Endothelial cell of umbilical vein (primary cell): ENCODE results near the gene MSI1. TPM values are rescaled to one million over a fixed set of nuclear protein-coding genes. Genes with fewer than 3 reads are reported as not detected.

Experiments
- BruUV-seq: library from RNA; stranded (reverse); fragments of 400-500 nt; replicated peaks from 2 replicates; lab custom pipeline; 2021; lab: Mats Ljungman, UMichigan
- CTCF ChIA-PET: fragments of 300-600, 350-600 bp; sonication (Branson Sonifier 250); formaldehyde crosslinking; loops from one replicate; lab custom pipeline; 2021; ENCODE audit warnings: antibody characterized with exemption, inconsistent platforms; lab: Charles Lee
- POLR2A ChIA-PET: fragments of 300-600, 350-600 bp; sonication (Branson Sonifier 250); formaldehyde crosslinking; loops from one replicate; lab custom pipeline; 2021; ENCODE audit warnings: antibody characterized with exemption, inconsistent platforms; lab: Charles Lee
- DNase-seq: peaks from one replicate; pipeline ENCODE4 v3.0.0-alpha.2; 2011; ENCODE audit warnings: low read depth, low spot score
- FAIRE-seq: peaks from 2 replicates; lab custom pipeline; 2011; peaks lifted over from hg19 to GRCh38; lab: Jason Lieb, UNC
- H2AFZ ChIP-seq: 2 replicates; pipeline ENCODE4 v1.6.0; 2012; ENCODE audit warnings: low read depth, low read length, control low read depth, inconsistent platforms
- H3K27ac ChIP-seq: 2 replicates; pipeline ENCODE4 v1.5.1; 2011; ENCODE audit warnings: low read depth, mild to moderate bottlenecking, control low read depth, low read length, moderate library complexity; ENCODE audit not compliant: insufficient read depth
- H3K27me3 ChIP-seq, 2 experiments: 2 replicates each; pipeline versions ENCODE4 v1.6.0 to v1.6.1; 2011; ENCODE audit warnings: low read length in 2 of 2, mixed read lengths in 1 of 2; ENCODE audit not compliant: control insufficient read depth in 2 of 2, insufficient read depth in 2 of 2
- H3K36me3 ChIP-seq, 2 experiments: 2 replicates in 1 of 2; 3 replicates in 1 of 2; pipeline ENCODE4 v1.5.1; 2011; ENCODE audit warnings: low read length in 2 of 2, mild to moderate bottlenecking in 1 of 2, moderate library complexity in 1 of 2; ENCODE audit not compliant: control insufficient read depth in 2 of 2, insufficient read depth in 2 of 2; ENCODE audit errors: extremely low read depth in 1 of 2
- H3K4me1 ChIP-seq: 3 replicates; pipeline ENCODE4 v1.5.1; 2011; ENCODE audit warnings: mild to moderate bottlenecking, low read length; ENCODE audit not compliant: control insufficient read depth, insufficient read depth; ENCODE audit errors: extremely low read depth
- H3K4me2 ChIP-seq: 2 replicates; pipeline ENCODE4 v1.6.1; 2011; ENCODE audit warnings: low read length, control low read depth, mixed read lengths; ENCODE audit not compliant: insufficient read depth
- H3K4me3 ChIP-seq, 3 experiments: fragments of 200-600 bp in 1 of 3; sonication (generic), shearing (Covaris generic) in 1 of 3; replicated peaks in 1 of 3; 2 replicates each; pipeline ENCODE4 v1.5.1; 2011 to 2016; ENCODE audit warnings: control low read depth in 3 of 3, low read length in 3 of 3, mild to moderate bottlenecking in 2 of 3, inconsistent platforms in 1 of 3, low read depth in 1 of 3, moderate library complexity in 1 of 3; ENCODE audit not compliant: insufficient read depth in 1 of 3
- H3K79me2 ChIP-seq: 2 replicates; pipeline ENCODE4 v1.6.0; 2012; ENCODE audit warnings: low read length, inconsistent platforms; ENCODE audit not compliant: control insufficient read depth, insufficient read depth
- H3K9ac ChIP-seq: replicated peaks from 2 replicates; pipeline ENCODE3; 2011; ENCODE audit warnings: low read length, control low read depth; ENCODE audit not compliant: insufficient read depth; ENCODE audit errors: extremely low read depth
- H3K9me1 ChIP-seq: replicated peaks from 3 replicates; pipeline ENCODE4 v1.6.0; 2011; ENCODE audit warnings: mild to moderate bottlenecking, low read length; ENCODE audit not compliant: control insufficient read depth, insufficient read depth; ENCODE audit errors: extremely low read depth
- H3K9me3 ChIP-seq: replicated peaks from 2 replicates; pipeline ENCODE4 v1.5.1; 2012; ENCODE audit warnings: low read length, inconsistent platforms; ENCODE audit not compliant: control insufficient read depth, insufficient read depth
- H4K20me1 ChIP-seq: replicated peaks from 2 replicates; pipeline ENCODE3; 2011; ENCODE audit warnings: mild to moderate bottlenecking, low read length; ENCODE audit not compliant: control insufficient read depth, insufficient read depth; ENCODE audit errors: extremely low read depth
- CTCF ChIP-seq, 2 donors: IDR thresholded peaks; 1 replicate in 1 of 2; 2 replicates in 1 of 2; pipeline ENCODE4 v1.5.1; 2011; ENCODE audit warnings: low read length in 2 of 2, mild to moderate bottlenecking in 2 of 2, moderate library complexity in 2 of 2, control low read depth in 1 of 2, inconsistent platforms in 1 of 2, low read depth in 1 of 2; ENCODE audit not compliant: insufficient read depth in 1 of 2; ENCODE audit errors: extremely low read depth in 1 of 2
- EZH2 ChIP-seq: IDR thresholded peaks from 2 replicates; pipeline ENCODE4 v1.6.1; 2012; ENCODE audit warnings: borderline replicate concordance, low read depth, mild to moderate bottlenecking, moderate library complexity, low read length, inconsistent platforms; ENCODE audit not compliant: severe bottlenecking
- FOS ChIP-seq: IDR thresholded peaks from 2 replicates; pipeline ENCODE4 v1.6.1; 2011; ENCODE audit warnings: mild to moderate bottlenecking, low read length, moderate library complexity, borderline replicate concordance; ENCODE audit not compliant: insufficient read depth
- GATA2 ChIP-seq: IDR thresholded peaks from 2 replicates; pipeline ENCODE4 v1.7.0; 2011; ENCODE audit warnings: low read depth, mild to moderate bottlenecking, moderate library complexity, mixed read lengths, low read length; ENCODE audit not compliant: insufficient read length, insufficient read depth
- JUN ChIP-seq: IDR thresholded peaks from 2 replicates; pipeline ENCODE4 v1.6.1; 2011; ENCODE audit warnings: borderline replicate concordance, low read depth; ENCODE audit not compliant: insufficient read length, insufficient read depth
- MAX ChIP-seq: IDR thresholded peaks from 2 replicates; pipeline ENCODE4 v1.6.1; 2011; ENCODE audit not compliant: insufficient read depth, insufficient read length
- MYC ChIP-seq: IDR thresholded peaks from one replicate; pipeline ENCODE4 v1.6.1; 2011; ENCODE audit warnings: mild to moderate bottlenecking, low read depth, low read length
- POLR2A ChIP-seq: IDR thresholded peaks from 2 replicates; pipeline ENCODE4 v1.6.1; 2012; ENCODE audit warnings: low read depth, mild to moderate bottlenecking, control low read depth, low read length
- POLR2AphosphoS5 ChIP-seq: IDR thresholded peaks from 2 replicates; pipeline ENCODE4 v1.6.1; 2012; ENCODE audit warnings: low read depth, mild to moderate bottlenecking, control low read depth, low read length, moderate library complexity; ENCODE audit not compliant: insufficient read depth
- dilution Hi-C: fragments of 300-500 bp; cut with MboI; formaldehyde crosslinking; loops from one replicate; pipeline ENCODE4 v1.15.0; 2019; ENCODE audit warnings: low sequenced_read_pairs; ENCODE audit not compliant: extremely low pct_ligation_motif_present
- intact Hi-C: fragments of 100-400 bp; cut with micrococcal nuclease; formaldehyde crosslinking; loops from one replicate; pipeline ENCODE4 v1.10.0; 2022
- polyA plus RNA-seq, 4 experiments: library from polyadenylated mRNA; depleted of rRNA in 3 of 4; stranded (reverse) in 3 of 4; unstranded in 1 of 4; fragments of >200 nt; gene quantifications; 2 replicates each; pipeline versions ENCODE4 v1.2.1 to v1.2.3, GENCODE V29; 2011 to 2012; ENCODE audit warnings: missing spikeins in 1 of 4
- total RNA-seq: library from RNA; stranded (reverse); gene quantifications from 2 replicates; pipeline ENCODE4 v1.2.3, GENCODE V29; 2021

Gene MSI1
- total and polyA plus RNA-seq, 2 donors (not counting 3 experiments of a cell fraction or from before 2014, with no cell fraction given), result 0.01 TPM; not detected in 1

DNA sequence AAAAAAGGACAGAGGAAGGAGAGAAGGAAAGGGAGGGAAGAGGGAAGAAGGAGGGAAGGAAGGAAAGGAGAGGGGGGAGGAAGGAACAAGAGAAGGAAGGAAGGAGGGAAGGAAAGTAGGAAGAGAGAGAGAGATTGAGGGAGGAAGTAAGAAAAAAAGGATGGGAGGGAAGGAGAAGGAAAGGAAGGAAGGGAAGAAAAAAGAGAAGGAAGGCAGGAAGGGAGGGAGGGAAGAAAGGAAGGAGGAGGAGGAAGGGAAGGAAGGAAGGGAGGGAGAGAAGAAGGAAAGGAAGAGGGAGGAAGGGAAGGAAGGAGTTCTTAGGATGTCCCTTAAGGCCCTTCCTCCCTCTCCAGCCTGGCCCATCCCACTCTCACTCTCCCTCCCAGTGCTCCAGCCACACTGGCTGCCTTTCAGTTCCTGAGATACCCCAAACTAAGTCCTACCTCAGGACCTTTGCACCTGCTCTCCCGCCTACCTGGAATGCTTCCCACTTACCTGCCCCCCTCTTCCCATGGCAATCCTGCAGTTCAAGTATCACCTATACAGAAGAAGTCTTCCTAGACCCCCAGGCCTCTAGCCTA, 21.7 kb upstream of the MSI1 start:
- CTCF ChIA-PET, result no interaction called here
- Histone ChIP-seq H4K20me1 (no peaks in the 10 kb centered on the region), H3K9me3 (no peaks in the 10 kb centered on the region), H3K9me1 (no peaks in the 10 kb centered on the region), H3K9ac (no peak overlapping the region), H3K4me3 (no peak overlapping the region), H3K4me1 (no peaks in the 10 kb centered on the region), H3K36me3 (no peaks in the 10 kb centered on the region), H3K27me3 (peaks cover 12 to 20% of the 10 kb centered on the region in 2 experiments), H2AFZ (no peak overlapping the region), H3K27ac (no peak overlapping the region), H3K79me2 (no peaks in the 10 kb centered on the region), H3K4me2 (no peak overlapping the region)
- intact Hi-C loops, result no loop called here
- DNase-seq (no peak), FAIRE-seq (no peak)
- dilution Hi-C loops, result no loop called here
- TF ChIP-seq MYC, result no peak
- no peak for TF ChIP-seq GATA2
- TF ChIP-seq POLR2AphosphoS5, result no peak
- no peak for TF ChIP-seq MAX
- TF ChIP-seq JUN, result no peak
- TF ChIP-seq FOS, result no peak
- TF ChIP-seq POLR2A, result no peak
- TF ChIP-seq CTCF (IDR thresholded peaks at IDR 0.05; ENCODE audit: extremely low read depth in 1 of 2, insufficient read depth in 1 of 2, low read depth in 1 of 2, low read length in 2 of 2), result no peak
- no peak for TF ChIP-seq EZH2
- POLR2A ChIA-PET, result no interaction called here
- no TSS peak for BruUV-seq
